Measurements from ENCODE around the gene IKBIP.

IKBIP gene

GRCh38 chr12:98644433-98644711, 216 bp downstream of the IKBIP start (continued):
- TF ChIP-seq ZNF132 (tag by site-specific recombination; IDR thresholded peaks at IDR 0.05; ENCODE audit: borderline replicate concordance) (no peak), ZNF239 (tag by site-specific recombination; IDR thresholded peaks at IDR 0.05) (no peak), ZXDB (tag by site-specific recombination; IDR thresholded peaks at IDR 0.05) (peak; percentile 69), ZFP69B (tag by site-specific recombination; IDR thresholded peaks at IDR 0.05) (peak; percentile 80), ZNF501 (tag by site-specific recombination; IDR thresholded peaks at IDR 0.05) (peak; percentile 72), ZNF146 (tag by site-specific recombination; IDR thresholded peaks at IDR 0.05) (no peak; the same call in 1 of the 2 replicates), ZNF560 (tag by site-specific recombination; IDR thresholded peaks at IDR 0.05; ENCODE audit: borderline replicate concordance) (no peak), ZNF23 (tag by site-specific recombination; IDR thresholded peaks at IDR 0.05; ENCODE audit: borderline replicate concordance) (no peak), FEZF1 (tag by site-specific recombination; IDR thresholded peaks at IDR 0.05) (peak; percentile 21; the same call in 1 of the 2 replicates), KLF9 (tag by site-specific recombination; IDR thresholded peaks at IDR 0.05; ENCODE audit: low read depth) (no peak), OSR2 (tag by site-specific recombination; IDR thresholded peaks at IDR 0.05) (peak; percentile 34; the same call in 1 of the 2 replicates), ZSCAN30 (tag by site-specific recombination; IDR thresholded peaks at IDR 0.05) (peak; percentile 49; the same call in 1 of the 2 replicates), KLF7 (tag by site-specific recombination; IDR thresholded peaks at IDR 0.05; ENCODE audit: borderline replicate concordance) (peak; percentile 55; the same call in 1 of the 2 replicates), ZNF274 (IDR thresholded peaks at IDR 0.05; ENCODE audit: low read length) (no peak), ZNF274 (tag by site-specific recombination; IDR thresholded peaks at IDR 0.05; ENCODE audit: borderline replicate concordance) (no peak), ZNF366 (tag by site-specific recombination; conservative IDR thresholded peaks at IDR 0.05) (no peak), SCRT2 (tag by site-specific recombination; IDR thresholded peaks at IDR 0.05) (peak; percentile 11; the same call in 1 of the 2 replicates), ZNF701 (tag by site-specific recombination; IDR thresholded peaks at IDR 0.05) (no peak), ZEB2 (tag by site-specific recombination; IDR thresholded peaks at IDR 0.05) (peak; percentile 55; the same call in 1 of the 2 replicates), ZFHX2 (tag by site-specific recombination; conservative IDR thresholded peaks at IDR 0.05) (no peak), ZFP3 (tag by site-specific recombination; IDR thresholded peaks at IDR 0.05; ENCODE audit: low read depth) (no peak), ZNF558 (tag by site-specific recombination; IDR thresholded peaks at IDR 0.05) (no peak), ZNF610 (tag by site-specific recombination; IDR thresholded peaks at IDR 0.05; ENCODE audit: borderline replicate concordance) (0 out of 2 replicates have a peak, but pooled peaks have one; percentile 46), ZIC2 (tag by site-specific recombination; IDR thresholded peaks at IDR 0.05) (peak; percentile 96), SP2 (tag by site-specific recombination; IDR thresholded peaks at IDR 0.05) (peak; percentile 73), ZFP37 (tag by site-specific recombination; IDR thresholded peaks at IDR 0.05) (peak; percentile 80; the same call in 1 of the 2 replicates), ZNF747 (tag by site-specific recombination; IDR thresholded peaks at IDR 0.05) (no peak), IKZF3 (tag by site-specific recombination; IDR thresholded peaks at IDR 0.05) (0 out of 2 replicates have a peak, but pooled peaks have one; percentile 6), KLF17 (tag by site-specific recombination; IDR thresholded peaks at IDR 0.05) (no peak; the same call in 1 of the 2 replicates), ZNF423 (tag by site-specific recombination; IDR thresholded peaks at IDR 0.05) (peak; percentile 45; the same call in 1 of the 2 replicates), ZNF394 (tag by site-specific recombination; IDR thresholded peaks at IDR 0.05; ENCODE audit: borderline replicate concordance) (peak; percentile 51; the same call in 1 of the 2 replicates), ZNF10 (tag by site-specific recombination; IDR thresholded peaks at IDR 0.05) (peak; percentile 80; the same call in 1 of the 2 replicates), ELK4 (IDR thresholded peaks at IDR 0.05; ENCODE audit: borderline replicate concordance, low read depth, low read length) (no peak), PATZ1 (tag by site-specific recombination; IDR thresholded peaks at IDR 0.05) (peak; percentile 85), SETDB1 (IDR thresholded peaks at IDR 0.05; ENCODE audit: insufficient read length, low read length) (no peak), ZBTB48 (tag by site-specific recombination; IDR thresholded peaks at IDR 0.05) (peak; percentile 67), ZNF785 (tag by site-specific recombination; IDR thresholded peaks at IDR 0.05) (no peak), ZBTB6 (tag by site-specific recombination; IDR thresholded peaks at IDR 0.05) (peak; percentile 47; the same call in 1 of the 2 replicates)
